H1 (cell line): ENCODE measurements around the gene CASZ1.

Source experiments
- CEBPB ChIP-seq: IDR thresholded peaks from 2 replicates; pipeline ENCODE4 v1.6.1; 2012; ENCODE audit warnings: low read depth, low read length
- CHD2 ChIP-seq: IDR thresholded peaks from 2 replicates; pipeline ENCODE4 v1.6.1; 2012; ENCODE audit warnings: low read length, improper control_type of control experiment
- CTCF ChIP-seq, 3 experiments: IDR thresholded peaks; 1 replicate in 2 of 3; 2 replicates in 1 of 3; pipeline versions ENCODE4 v1.5.1 to v1.6.1; 2011; ENCODE audit warnings: low read length in 3 of 3, mild to moderate bottlenecking in 3 of 3, inconsistent platforms in 2 of 3, low read depth in 1 of 3, moderate library complexity in 1 of 3; ENCODE audit not compliant: insufficient read depth in 1 of 3; ENCODE audit errors: control extremely low read depth in 1 of 3
- GABPA ChIP-seq: IDR thresholded peaks from 2 replicates; pipeline ENCODE4 v1.6.1; 2011; ENCODE audit warnings: mild to moderate bottlenecking, low read length, moderate library complexity, borderline replicate concordance; ENCODE audit not compliant: insufficient read depth
- HDAC2 ChIP-seq, 2 experiments: fragments of 300-600 bp in 1 of 2; sonication (generic) in 1 of 2; IDR thresholded peaks; 2 replicates each; pipeline ENCODE4 v1.6.1; 2011 to 2012; ENCODE audit warnings: low read depth in 2 of 2, low read length in 2 of 2, mild to moderate bottlenecking in 2 of 2, moderate library complexity in 2 of 2, borderline replicate concordance in 1 of 2, inconsistent platforms in 1 of 2
- JUND ChIP-seq: IDR thresholded peaks from 2 replicates; pipeline ENCODE4 v1.6.1; 2011; ENCODE audit warnings: mild to moderate bottlenecking, improper control_type of control experiment, low read length
- POLR2A ChIP-seq, 2 experiments: IDR thresholded peaks; 1 replicate in 1 of 2; 2 replicates in 1 of 2; pipeline ENCODE4 v1.6.1; 2011; ENCODE audit warnings: low read depth in 2 of 2, low read length in 2 of 2, mild to moderate bottlenecking in 2 of 2; ENCODE audit errors: control extremely low read depth in 1 of 2
- RBBP5 ChIP-seq: IDR thresholded peaks from 2 replicates; pipeline ENCODE4 v1.7.1; 2012; ENCODE audit warnings: low read depth, mild to moderate bottlenecking, inconsistent platforms, low read length, moderate library complexity, borderline replicate concordance
- SP2 ChIP-seq: IDR thresholded peaks from 2 replicates; pipeline ENCODE4 v1.6.1; 2012; ENCODE audit warnings: mild to moderate bottlenecking, low read length, inconsistent platforms
- SRF ChIP-seq: IDR thresholded peaks from 2 replicates; pipeline ENCODE4 v1.6.1; 2011; ENCODE audit warnings: mild to moderate bottlenecking, low read depth, low read length, moderate library complexity
- TAF1 ChIP-seq: IDR thresholded peaks from 2 replicates; pipeline ENCODE4 v1.6.1; 2011; ENCODE audit warnings: mild to moderate bottlenecking, low read depth, low read length
- ZNF274 ChIP-seq: IDR thresholded peaks from 2 replicates; pipeline ENCODE4 v1.7.0; 2012; ENCODE audit warnings: low read length, borderline replicate concordance; ENCODE audit errors: extremely low read depth
- TF ChIP-seq, protein P1 (sequence below): IDR thresholded peaks from 2 replicates; pipeline ENCODE4 v1.6.1; 2012; ENCODE audit warnings: inconsistent platforms

DNA sequence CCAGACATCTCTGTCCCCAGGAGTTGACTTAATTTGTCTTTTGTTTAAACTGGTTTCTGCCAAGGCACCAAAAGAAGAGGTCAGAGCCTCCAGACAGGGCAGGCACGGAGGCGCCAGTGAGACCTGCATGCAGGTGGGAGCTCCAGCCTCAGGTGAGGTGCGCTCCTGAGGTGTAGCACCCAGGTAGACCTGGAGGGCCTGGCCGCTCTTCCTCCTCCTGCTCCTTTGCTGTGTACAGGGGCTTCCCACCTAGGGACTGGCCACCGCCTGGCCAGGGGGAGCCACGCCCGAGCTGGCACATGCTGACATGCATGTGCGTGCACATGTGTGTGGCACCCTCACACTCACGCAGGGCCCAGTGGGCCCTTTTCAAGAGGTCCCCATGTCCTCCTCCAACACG, 163.0 kb downstream of the CASZ1 start:
- TF ChIP-seq POLR2A (IDR thresholded peaks at IDR 0.05; ENCODE audit: control extremely low read depth in 1 of 2, low read depth in 2 of 2, low read length in 2 of 2) (no peak), ZNF274 (no peak), SRF (no peak), HDAC2 (IDR thresholded peaks at IDR 0.05; ENCODE audit: borderline replicate concordance in 1 of 2, low read depth in 2 of 2, low read length in 2 of 2) (no peak), SP2 (no peak), CTCF (IDR thresholded peaks at IDR 0.05; ENCODE audit: control extremely low read depth in 1 of 3, insufficient read depth in 1 of 3, low read depth in 1 of 3, low read length in 3 of 3) (no peak), RBBP5 (no peak), TAF1 (no peak), CEBPB (no peak), GABPA (no peak), JUND (no peak), CHD2 (no peak)
- TF ChIP-seq, protein P1, sequence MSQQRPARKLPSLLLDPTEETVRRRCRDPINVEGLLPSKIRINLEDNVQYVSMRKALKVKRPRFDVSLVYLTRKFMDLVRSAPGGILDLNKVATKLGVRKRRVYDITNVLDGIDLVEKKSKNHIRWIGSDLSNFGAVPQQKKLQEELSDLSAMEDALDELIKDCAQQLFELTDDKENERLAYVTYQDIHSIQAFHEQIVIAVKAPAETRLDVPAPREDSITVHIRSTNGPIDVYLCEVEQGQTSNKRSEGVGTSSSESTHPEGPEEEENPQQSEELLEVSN = no peak
